GM12892 (cell line): ENCODE data around the gene SYTL5.

ENCODE experiments used
- POLR2A ChIP-seq: IDR thresholded peaks from 2 replicates; pipeline ENCODE4 v1.6.1; 2011; ENCODE audit warnings: low read depth, low read length, control low read depth
- POLR2AphosphoS5 ChIP-seq: IDR thresholded peaks from 2 replicates; pipeline ENCODE4 v1.6.1; 2011; ENCODE audit warnings: low read depth, low read length, control low read depth

- no peak for TF ChIP-seq POLR2A
- no peak for TF ChIP-seq POLR2AphosphoS5
These were observed 30.9 kb upstream of the SYTL5 start for GRCh38 chrX:37975421-37975820.
